Esophagus muscularis mucosa (tissue), 4 donors: ENCODE data around the gene TTC12. TPM values are rescaled to one million over a fixed set of nuclear protein-coding genes. Genes with fewer than 3 reads are reported as not detected.
A peak's percentile ranks its signal among the peaks of the same experiment; 100 is the strongest.

Experiments used
- DNase-seq: peaks from one replicate; pipeline ENCODE4 v3.0.0-alpha.2; 2017; ENCODE audit errors: extremely low spot score
- H3K27ac ChIP-seq, 4 donors: fragments of 200-600 bp; sonication (generic); replicated peaks in 1 of 4; 1 replicate in 3 of 4; 2 replicates in 1 of 4; pipeline ENCODE4 v1.5.1; 2016 to 2019; ENCODE audit warnings: mild to moderate bottlenecking in 1 of 4
- H3K27me3 ChIP-seq, 4 donors: fragments of 200-600 bp; sonication (generic); one replicate each; pipeline versions ENCODE4 v1.5.1 to v1.6.0; 2016 to 2019
- H3K36me3 ChIP-seq, 4 donors: fragments of 200-600 bp; sonication (generic); one replicate each; pipeline ENCODE4 v1.5.1; 2016 to 2019
- H3K4me1 ChIP-seq, 4 donors: fragments of 200-600 bp; sonication (generic); one replicate each; pipeline ENCODE4 v1.5.1; 2016 to 2019
- H3K4me3 ChIP-seq, 4 donors: fragments of 200-600 bp; sonication (generic); 1 replicate in 2 of 4; 2 replicates in 2 of 4; pipeline ENCODE4 v1.5.1; 2016 to 2019; ENCODE audit warnings: mild to moderate bottlenecking in 4 of 4, moderate library complexity in 1 of 4
- H3K9me3 ChIP-seq, 4 donors: fragments of 200-600 bp; sonication (generic); 1 replicate in 3 of 4; 2 replicates in 1 of 4; pipeline ENCODE4 v1.5.1; 2016 to 2019
- EP300 ChIP-seq: sonication (generic); formaldehyde crosslinking; IDR thresholded peaks from one replicate; pipeline ENCODE4 v1.6.1; 2017; ENCODE audit warnings: antibody characterized with exemption
- POLR2A ChIP-seq: fragments of 450-650 bp; IDR thresholded peaks from one replicate; pipeline ENCODE4 v1.6.1; 2017; ENCODE audit warnings: antibody characterized with exemption, moderate library complexity, mild to moderate bottlenecking, low read depth
- POLR2AphosphoS5 ChIP-seq, 2 donors: sonication (generic); formaldehyde crosslinking; IDR thresholded peaks; one replicate each; pipeline ENCODE4 v1.6.1; 2017; ENCODE audit warnings: antibody characterized with exemption in 2 of 2
- WGBS: methylation state at CpG from one replicate; pipeline ENCODE4 v1.1.5; 2018; 5-methylcytosine and 5-hydroxymethylcytosine counted together
- intact Hi-C: fragments of 100-400 bp; cut with DNase I; formaldehyde crosslinking; loops from one replicate; pipeline ENCODE4 v1.15.1; 2023
- total RNA-seq, 4 donors: library from RNA; depleted of rRNA; stranded (reverse); fragments of >200 nt; gene quantifications; one replicate each; pipeline versions ENCODE4 v1.1.0 to v1.2.1, GENCODE V29; 2016
- TF ChIP-seq, protein P1 (sequence below), 3 experiments: fragments of 200-600 bp in 2 of 3; fragments of 450-650 bp in 1 of 3; sonication (generic) in 2 of 3; IDR thresholded peaks; one replicate each; pipeline ENCODE4 v1.5.1; 2017 to 2019; ENCODE audit warnings: antibody characterized with exemption in 3 of 3, mild to moderate bottlenecking in 2 of 3, moderate library complexity in 1 of 3

The TTC12 gene, protein sequence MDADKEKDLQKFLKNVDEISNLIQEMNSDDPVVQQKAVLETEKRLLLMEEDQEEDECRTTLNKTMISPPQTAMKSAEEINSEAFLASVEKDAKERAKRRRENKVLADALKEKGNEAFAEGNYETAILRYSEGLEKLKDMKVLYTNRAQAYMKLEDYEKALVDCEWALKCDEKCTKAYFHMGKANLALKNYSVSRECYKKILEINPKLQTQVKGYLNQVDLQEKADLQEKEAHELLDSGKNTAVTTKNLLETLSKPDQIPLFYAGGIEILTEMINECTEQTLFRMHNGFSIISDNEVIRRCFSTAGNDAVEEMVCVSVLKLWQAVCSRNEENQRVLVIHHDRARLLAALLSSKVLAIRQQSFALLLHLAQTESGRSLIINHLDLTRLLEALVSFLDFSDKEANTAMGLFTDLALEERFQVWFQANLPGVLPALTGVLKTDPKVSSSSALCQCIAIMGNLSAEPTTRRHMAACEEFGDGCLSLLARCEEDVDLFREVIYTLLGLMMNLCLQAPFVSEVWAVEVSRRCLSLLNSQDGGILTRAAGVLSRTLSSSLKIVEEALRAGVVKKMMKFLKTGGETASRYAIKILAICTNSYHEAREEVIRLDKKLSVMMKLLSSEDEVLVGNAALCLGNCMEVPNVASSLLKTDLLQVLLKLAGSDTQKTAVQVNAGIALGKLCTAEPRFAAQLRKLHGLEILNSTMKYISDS
- 10 to 100 TPM; 10.4 to 16.2 (median 13.3) TPM for total RNA-seq

DNA sequence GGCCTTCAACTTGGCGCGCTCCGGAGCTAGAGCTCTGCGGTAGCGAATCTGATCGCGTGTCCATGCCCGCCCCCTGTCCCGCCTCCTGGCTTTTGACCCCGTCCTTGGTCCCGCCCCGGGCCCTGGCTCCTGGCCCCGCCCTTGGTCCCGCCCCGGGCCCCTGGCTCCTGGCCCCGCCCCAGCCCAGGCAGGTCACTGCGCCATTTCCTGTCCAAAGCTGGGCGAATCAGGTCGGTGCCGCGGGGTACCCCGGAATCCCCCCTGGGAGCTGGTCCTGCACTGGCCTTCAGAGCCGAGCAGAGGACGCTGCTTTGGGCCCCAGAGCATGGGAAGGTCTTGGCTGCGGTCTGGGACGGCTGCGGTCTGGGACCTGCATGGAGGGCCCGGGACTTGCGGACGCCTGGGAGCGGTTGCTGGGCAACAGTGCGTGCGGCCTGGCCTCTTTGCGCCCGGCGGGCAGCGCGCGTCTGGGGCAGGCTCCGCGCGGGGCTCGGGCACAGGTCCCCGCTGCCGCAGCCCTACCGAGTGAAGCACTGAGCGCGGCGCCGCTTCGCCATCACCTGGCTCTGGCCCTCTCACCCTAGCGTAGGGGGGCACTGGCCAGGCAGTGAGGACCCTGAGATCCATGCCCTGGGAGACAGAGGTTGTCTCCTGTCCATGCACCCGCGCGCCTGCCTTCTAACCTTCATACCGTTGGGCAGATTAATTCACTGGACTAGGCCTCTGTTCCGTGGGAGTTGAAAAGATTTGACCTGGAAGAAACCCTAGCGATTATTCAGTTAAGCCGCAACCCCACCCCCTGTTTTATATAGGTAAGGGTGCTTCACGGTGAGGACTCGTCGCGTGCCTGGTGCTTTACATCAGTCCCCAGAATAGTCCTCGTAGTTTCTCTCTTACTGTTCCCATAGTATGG, at the start of gene TTC12:
TSS of gene TTC12 (plus strand) at position 195 of the 913 bp plus-strand sequence. CDS start 1,675 bp downstream, outside the sequence.
- peak within 1 kb of the TSS; percentile 82 to 91 (median 89) for H3K27ac ChIP-seq

DNA sequence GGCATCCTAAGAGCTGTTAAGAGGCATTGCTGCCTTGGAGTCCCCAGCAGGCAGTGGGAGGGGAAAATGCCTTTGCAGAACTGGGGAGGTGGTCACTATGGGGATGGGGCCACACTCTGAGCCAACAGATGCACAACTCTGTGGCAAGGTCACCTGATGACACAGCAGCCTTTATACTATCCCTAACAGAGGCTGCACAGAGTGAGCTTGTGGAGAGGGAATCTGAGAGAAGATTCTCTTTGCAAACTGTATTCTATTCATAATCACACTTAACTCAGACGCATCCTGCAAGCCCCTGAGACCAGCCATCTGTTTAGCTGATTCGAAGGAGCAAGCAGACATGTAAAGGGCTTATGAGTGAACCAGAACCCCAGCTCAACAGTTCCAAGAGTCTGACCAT, 49.0 kb upstream of the TTC12 start:
- Histone ChIP-seq H3K36me3 (peaks cover 0 to 45% (median 17%) of the 10 kb centered on the region in 4 donors), H3K4me1 (peaks cover 0 to 4% (median 0%) of the 10 kb centered on the region in 4 donors), H3K4me3 (no peak overlapping the region), H3K9me3 (no peaks in the 10 kb centered on the region), H3K27me3 (no peaks in the 10 kb centered on the region), H3K27ac (no peak overlapping the region)
- DNase-seq: no peak
- TF ChIP-seq POLR2AphosphoS5 (IDR thresholded peaks at IDR 0.05): no peak
- TF ChIP-seq, protein P1, sequence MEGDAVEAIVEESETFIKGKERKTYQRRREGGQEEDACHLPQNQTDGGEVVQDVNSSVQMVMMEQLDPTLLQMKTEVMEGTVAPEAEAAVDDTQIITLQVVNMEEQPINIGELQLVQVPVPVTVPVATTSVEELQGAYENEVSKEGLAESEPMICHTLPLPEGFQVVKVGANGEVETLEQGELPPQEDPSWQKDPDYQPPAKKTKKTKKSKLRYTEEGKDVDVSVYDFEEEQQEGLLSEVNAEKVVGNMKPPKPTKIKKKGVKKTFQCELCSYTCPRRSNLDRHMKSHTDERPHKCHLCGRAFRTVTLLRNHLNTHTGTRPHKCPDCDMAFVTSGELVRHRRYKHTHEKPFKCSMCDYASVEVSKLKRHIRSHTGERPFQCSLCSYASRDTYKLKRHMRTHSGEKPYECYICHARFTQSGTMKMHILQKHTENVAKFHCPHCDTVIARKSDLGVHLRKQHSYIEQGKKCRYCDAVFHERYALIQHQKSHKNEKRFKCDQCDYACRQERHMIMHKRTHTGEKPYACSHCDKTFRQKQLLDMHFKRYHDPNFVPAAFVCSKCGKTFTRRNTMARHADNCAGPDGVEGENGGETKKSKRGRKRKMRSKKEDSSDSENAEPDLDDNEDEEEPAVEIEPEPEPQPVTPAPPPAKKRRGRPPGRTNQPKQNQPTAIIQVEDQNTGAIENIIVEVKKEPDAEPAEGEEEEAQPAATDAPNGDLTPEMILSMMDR (IDR thresholded peaks at IDR 0.05): no peak
- TF ChIP-seq POLR2A: no peak
- no peak for TF ChIP-seq EP300
- WGBS: 75% methylated on average over 2 of the region's 2 CpGs
- intact Hi-C loops: no loop called here

More for the DNA sequence above, at the start of gene TTC12:
- peaks cover 0 to 17% (median 6%) of the 10 kb centered on the region in 4 donors for H3K36me3 ChIP-seq
- H3K9me3 ChIP-seq: no peaks in the 10 kb centered on the region
- intact Hi-C loops: loop anchor here (10.0 kb wide), 1 partner anchor 1230 kb away; the partner anchor contains the start of genes SDHD and TIMM8B
- 30% methylated on average over 24 of the region's 64 CpGs for WGBS
- peak; percentile 98 for DNase-seq
- H3K27me3 ChIP-seq: no peaks in the 10 kb centered on the region
- TF ChIP-seq POLR2A (no peak), POLR2AphosphoS5 (IDR thresholded peaks at IDR 0.05) (peak; percentile 53 to 76)
- peak within 1 kb of the TSS; percentile 70 to 83 (median 75) for H3K4me3 ChIP-seq
- peaks cover 16 to 33% (median 26%) of the 10 kb centered on the region in 4 donors for H3K4me1 ChIP-seq

DNA sequence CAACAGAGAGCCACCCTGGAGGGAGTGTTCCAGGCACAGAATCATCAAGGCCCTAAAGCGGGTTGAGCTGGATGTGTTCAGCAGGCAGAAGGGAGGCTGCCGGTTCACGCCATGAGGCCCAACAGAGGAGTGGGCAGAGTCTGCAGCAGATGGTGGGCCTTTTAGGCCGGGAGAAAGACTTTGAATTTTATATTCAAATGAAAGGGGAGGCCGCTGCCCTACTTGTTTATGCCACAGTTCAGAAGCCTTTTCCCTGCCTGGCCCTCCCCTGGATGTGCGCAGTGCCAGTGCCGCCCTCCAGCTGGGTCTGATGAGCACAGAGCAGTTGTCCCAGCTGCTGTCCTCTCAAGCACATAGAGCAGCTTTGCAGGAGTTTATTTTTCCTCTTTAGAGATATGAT, 46.9 kb upstream of the TTC12 start:
- Histone ChIP-seq H3K36me3 (peaks cover 0 to 26% (median 12%) of the 10 kb centered on the region in 4 donors), H3K27ac (no peak overlapping the region), H3K9me3 (no peaks in the 10 kb centered on the region), H3K4me1 (peaks cover 0 to 4% (median 0%) of the 10 kb centered on the region in 4 donors), H3K27me3 (no peaks in the 10 kb centered on the region), H3K4me3 (no peak overlapping the region)
- DNase-seq: no peak
- TF ChIP-seq POLR2AphosphoS5 (IDR thresholded peaks at IDR 0.05) (no peak), EP300 (no peak), POLR2A (no peak)
- TF ChIP-seq, protein P1 (IDR thresholded peaks at IDR 0.05): no peak
- intact Hi-C loops: no loop called here
- WGBS: 94% methylated on average over 7 of the region's 7 CpGs

DNA sequence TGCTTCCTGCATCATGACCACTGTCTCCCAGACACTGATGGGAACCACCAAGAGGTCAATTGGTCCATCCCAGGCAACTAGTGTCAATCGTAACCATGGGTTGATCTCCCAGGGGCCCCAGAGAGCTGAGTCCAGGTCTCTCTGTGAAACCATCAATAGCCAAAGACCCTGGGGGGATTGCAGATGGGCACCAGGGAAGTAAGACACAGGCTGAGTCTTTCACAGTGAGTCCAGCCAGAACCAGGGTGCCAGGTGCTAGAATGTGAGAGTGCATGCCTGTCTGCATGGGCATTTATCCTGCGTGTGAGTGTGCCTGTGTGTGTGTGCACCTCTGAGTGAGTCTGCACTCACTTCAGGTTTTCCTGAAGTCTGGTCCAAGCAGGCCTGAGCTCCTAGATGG, 45.3 kb upstream of the TTC12 start:
- no peak for DNase-seq
- Histone ChIP-seq H3K36me3 (peaks cover 0 to 27% (median 17%) of the 10 kb centered on the region in 4 donors), H3K27ac (no peak overlapping the region), H3K27me3 (no peaks in the 10 kb centered on the region), H3K9me3 (no peaks in the 10 kb centered on the region), H3K4me1 (peaks cover 0 to 4% (median 0%) of the 10 kb centered on the region in 4 donors), H3K4me3 (no peak overlapping the region)
- no peak for TF ChIP-seq EP300
- TF ChIP-seq, protein P1 (IDR thresholded peaks at IDR 0.05): no peak
- no peak for TF ChIP-seq POLR2A
- TF ChIP-seq POLR2AphosphoS5 (IDR thresholded peaks at IDR 0.05): no peak
- intact Hi-C loops: no loop called here
- WGBS: 75% methylated on average over 1 of the region's 2 CpGs
